ENCODE measurements around the gene KIAA1755.

The KIAA1755 gene

GRCh38 chr20:38203981-38204357 is 56.6 kb downstream of the KIAA1755 start:
- no peak for TF ChIP-seq CTCF (IDR thresholded peaks at IDR 0.05; ENCODE audit: insufficient read depth, low read depth, low read length, missing control alignments)
- DNase-seq (ENCODE audit: low read depth): no peak
- H3K4me3 ChIP-seq (ENCODE audit: low read depth, low read length): no peak overlapping the region

GRCh38 chr20:38203337-38203980 is 57.1 kb downstream of the KIAA1755 start:
- no peak overlapping the region for H3K4me3 ChIP-seq (ENCODE audit: low read depth, low read length)
- no peak for DNase-seq (ENCODE audit: low read depth)
- TF ChIP-seq CTCF (IDR thresholded peaks at IDR 0.05; ENCODE audit: insufficient read depth, low read depth, low read length, missing control alignments): no peak

- no peak for DNase-seq (ENCODE audit: low read depth)
- no peak for TF ChIP-seq CTCF (IDR thresholded peaks at IDR 0.05; ENCODE audit: insufficient read depth, low read depth, low read length, missing control alignments)
- H3K4me3 ChIP-seq (ENCODE audit: low read depth, low read length): no peak overlapping the region
These were observed 57.6 kb downstream of the KIAA1755 start for GRCh38 chr20:38202982-38203293.

- DNase-seq (ENCODE audit: low read depth): no peak
- TF ChIP-seq CTCF (IDR thresholded peaks at IDR 0.05; ENCODE audit: insufficient read depth, low read depth, low read length, missing control alignments): no peak
- H3K4me3 ChIP-seq (ENCODE audit: low read depth, low read length): no peak overlapping the region
These were observed 58.2 kb downstream of the KIAA1755 start for GRCh38 chr20:38202153-38202981.

- no peak for DNase-seq (ENCODE audit: low read depth)
- H3K4me3 ChIP-seq (ENCODE audit: low read depth, low read length): no peak overlapping the region
- no peak for TF ChIP-seq CTCF (IDR thresholded peaks at IDR 0.05; ENCODE audit: insufficient read depth, low read depth, low read length, missing control alignments)
These were observed 59.2 kb downstream of the KIAA1755 start for GRCh38 chr20:38201356-38201755.

- no peak overlapping the region for H3K4me3 ChIP-seq (ENCODE audit: low read depth, low read length)
- no peak for TF ChIP-seq CTCF (IDR thresholded peaks at IDR 0.05; ENCODE audit: insufficient read depth, low read depth, low read length, missing control alignments)
- no peak for DNase-seq (ENCODE audit: low read depth)
These were observed 59.9 kb downstream of the KIAA1755 start for GRCh38 chr20:38200646-38201045.
